ENCODE data around the gene SEMA5A. TPM values are rescaled to one million over a fixed set of nuclear protein-coding genes. Genes with fewer than 3 reads are reported as not detected.

SEMA5A gene
- total and polyA plus RNA-seq, 2 donors = 1.2 to 2.5 TPM

GRCh38 chr5:9094582-9094981, 451.3 kb downstream of the SEMA5A start:
- Histone ChIP-seq H3K36me3 (ENCODE audit: control insufficient read depth in 2 of 2, insufficient read depth in 2 of 2, low read length in 1 of 2) (no peaks in the 10 kb centered on the region), H3K4me1 (ENCODE audit: control insufficient read depth in 2 of 2, insufficient read depth in 2 of 2, low read length in 2 of 2) (no peaks in the 10 kb centered on the region), H3K27me3 (ENCODE audit: control insufficient read depth in 2 of 2, insufficient read depth in 1 of 2, low read length in 1 of 2) (no peaks in the 10 kb centered on the region), H3K27ac (ENCODE audit: low read depth in 1 of 2, low read length in 1 of 2) (no peak overlapping the region), H3K9me3 (ENCODE audit: control insufficient read depth in 2 of 2, insufficient read depth in 1 of 2, low read length in 1 of 2) (no peaks in the 10 kb centered on the region), H3K4me3 (ENCODE audit: low read length in 2 of 2) (no peak overlapping the region)
- WGBS = 93% methylated on average over 6 of the region's 6 CpGs
- DNase-seq (ENCODE audit: low read depth in 6 of 9, low spot score in 9 of 9) = no peak

GRCh38 chr5:9091896-9092662, 453.8 kb downstream of the SEMA5A start:
- WGBS = 94% methylated on average over 5 of the region's 5 CpGs
- H3K4me3 ChIP-seq (ENCODE audit: low read length in 2 of 2) = no peak overlapping the region
- no peak for DNase-seq (ENCODE audit: low read depth in 6 of 9, low spot score in 9 of 9)
- no peaks in the 10 kb centered on the region for H3K27me3 ChIP-seq (ENCODE audit: control insufficient read depth in 2 of 2, insufficient read depth in 1 of 2, low read length in 1 of 2)
- H3K9me3 ChIP-seq (ENCODE audit: control insufficient read depth in 2 of 2, insufficient read depth in 1 of 2, low read length in 1 of 2) = no peaks in the 10 kb centered on the region
- H3K27ac ChIP-seq (ENCODE audit: low read depth in 1 of 2, low read length in 1 of 2) = no peak overlapping the region
- no peaks in the 10 kb centered on the region for H3K4me1 ChIP-seq (ENCODE audit: control insufficient read depth in 2 of 2, insufficient read depth in 2 of 2, low read length in 2 of 2)
- H3K36me3 ChIP-seq (ENCODE audit: control insufficient read depth in 2 of 2, insufficient read depth in 2 of 2, low read length in 1 of 2) = no peaks in the 10 kb centered on the region

DNA sequence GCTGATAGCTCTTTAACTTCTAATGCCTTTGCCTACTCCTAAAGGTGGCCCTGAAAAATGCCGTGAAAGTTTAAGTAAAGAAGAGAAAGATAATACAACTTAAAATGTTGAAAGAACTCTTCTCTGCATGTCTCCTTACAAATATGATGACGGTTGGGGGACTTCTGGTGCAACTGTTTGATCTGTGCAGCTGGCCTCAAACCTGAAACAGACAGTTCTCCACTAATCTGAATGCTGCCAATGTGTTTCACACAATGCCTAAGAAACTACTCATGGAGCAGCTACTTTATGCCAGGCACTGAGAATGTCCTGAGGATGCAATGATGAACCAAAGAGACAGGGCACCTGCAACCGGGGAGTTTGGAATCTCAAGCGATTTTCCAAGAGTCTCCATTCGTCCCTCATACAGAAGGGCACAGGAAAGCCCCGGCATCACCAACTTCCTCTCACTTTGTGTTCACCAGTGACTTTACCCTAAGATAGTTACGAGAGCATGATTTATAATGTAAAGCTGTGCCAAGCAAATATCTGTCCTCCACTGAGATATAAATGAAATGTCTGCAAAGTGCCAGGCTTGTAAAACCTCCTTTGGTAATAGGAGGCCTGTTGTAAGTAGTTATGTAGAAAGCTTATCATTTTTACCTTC, 455.4 kb downstream of the SEMA5A start:
- Histone ChIP-seq H3K27ac (ENCODE audit: low read depth in 1 of 2, low read length in 1 of 2) (no peak overlapping the region), H3K27me3 (ENCODE audit: control insufficient read depth in 2 of 2, insufficient read depth in 1 of 2, low read length in 1 of 2) (no peaks in the 10 kb centered on the region), H3K36me3 (ENCODE audit: control insufficient read depth in 2 of 2, insufficient read depth in 2 of 2, low read length in 1 of 2) (no peaks in the 10 kb centered on the region), H3K4me1 (ENCODE audit: control insufficient read depth in 2 of 2, insufficient read depth in 2 of 2, low read length in 2 of 2) (no peaks in the 10 kb centered on the region), H3K4me3 (ENCODE audit: low read length in 2 of 2) (no peak overlapping the region), H3K9me3 (ENCODE audit: control insufficient read depth in 2 of 2, insufficient read depth in 1 of 2, low read length in 1 of 2) (no peaks in the 10 kb centered on the region)
- WGBS = 77% methylated on average over 7 of the region's 7 CpGs
- DNase-seq (ENCODE audit: low read depth in 6 of 9, low spot score in 9 of 9) = no peak

GRCh38 chr5:9089893-9090292, 456.0 kb downstream of the SEMA5A start:
- Histone ChIP-seq H3K4me3 (ENCODE audit: low read length in 2 of 2) (no peak overlapping the region), H3K27me3 (ENCODE audit: control insufficient read depth in 2 of 2, insufficient read depth in 1 of 2, low read length in 1 of 2) (no peaks in the 10 kb centered on the region), H3K9me3 (ENCODE audit: control insufficient read depth in 2 of 2, insufficient read depth in 1 of 2, low read length in 1 of 2) (no peaks in the 10 kb centered on the region), H3K4me1 (ENCODE audit: control insufficient read depth in 2 of 2, insufficient read depth in 2 of 2, low read length in 2 of 2) (no peaks in the 10 kb centered on the region), H3K27ac (ENCODE audit: low read depth in 1 of 2, low read length in 1 of 2) (no peak overlapping the region), H3K36me3 (ENCODE audit: control insufficient read depth in 2 of 2, insufficient read depth in 2 of 2, low read length in 1 of 2) (no peaks in the 10 kb centered on the region)
- WGBS = 85% methylated on average over 1 of the region's 1 CpG
- no peak for DNase-seq (ENCODE audit: low read depth in 6 of 9, low spot score in 9 of 9)

DNA sequence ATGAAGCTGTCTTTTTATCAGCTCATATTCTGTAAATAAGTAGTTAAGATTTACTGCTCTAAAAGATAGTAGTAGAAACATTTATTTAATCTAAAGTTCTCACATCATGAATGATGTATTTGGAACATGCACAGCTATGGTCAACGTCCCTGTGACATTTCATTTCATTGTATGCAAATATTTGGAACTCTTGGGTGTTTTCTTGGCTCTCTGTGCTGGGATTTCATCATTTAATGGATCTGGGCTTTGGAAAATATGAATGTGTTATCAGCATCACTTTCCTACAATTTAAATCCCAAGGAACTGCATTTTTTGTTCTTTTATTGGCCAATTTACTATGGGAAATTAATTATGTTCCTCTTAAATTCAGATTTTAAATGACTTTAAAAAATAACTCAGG, 462.9 kb downstream of the SEMA5A start:
- Histone ChIP-seq H3K9me3 (ENCODE audit: control insufficient read depth in 2 of 2, insufficient read depth in 1 of 2, low read length in 1 of 2) (no peaks in the 10 kb centered on the region), H3K27ac (ENCODE audit: low read depth in 1 of 2, low read length in 1 of 2) (no peak overlapping the region), H3K27me3 (ENCODE audit: control insufficient read depth in 2 of 2, insufficient read depth in 1 of 2, low read length in 1 of 2) (no peaks in the 10 kb centered on the region), H3K4me1 (ENCODE audit: control insufficient read depth in 2 of 2, insufficient read depth in 2 of 2, low read length in 2 of 2) (no peaks in the 10 kb centered on the region), H3K4me3 (ENCODE audit: low read length in 2 of 2) (no peak overlapping the region), H3K36me3 (ENCODE audit: control insufficient read depth in 2 of 2, insufficient read depth in 2 of 2, low read length in 1 of 2) (no peaks in the 10 kb centered on the region)
- no peak for DNase-seq (ENCODE audit: low read depth in 6 of 9, low spot score in 9 of 9)
- WGBS = 53% methylated on average over 1 of the region's 1 CpG

- no peak overlapping the region for H3K4me3 ChIP-seq (ENCODE audit: low read length in 2 of 2)
- H3K27me3 ChIP-seq (ENCODE audit: control insufficient read depth in 2 of 2, insufficient read depth in 1 of 2, low read length in 1 of 2) = no peaks in the 10 kb centered on the region
- H3K36me3 ChIP-seq (ENCODE audit: control insufficient read depth in 2 of 2, insufficient read depth in 2 of 2, low read length in 1 of 2) = no peaks in the 10 kb centered on the region
- no peaks in the 10 kb centered on the region for H3K4me1 ChIP-seq (ENCODE audit: control insufficient read depth in 2 of 2, insufficient read depth in 2 of 2, low read length in 2 of 2)
- no peaks in the 10 kb centered on the region for H3K9me3 ChIP-seq (ENCODE audit: control insufficient read depth in 2 of 2, insufficient read depth in 1 of 2, low read length in 1 of 2)
- WGBS = 75% methylated on average over 4 of the region's 4 CpGs
- no peak for DNase-seq (ENCODE audit: low read depth in 6 of 9, low spot score in 9 of 9)
- no peak overlapping the region for H3K27ac ChIP-seq (ENCODE audit: low read depth in 1 of 2, low read length in 1 of 2)
Measured at GRCh38 chr5:9072701-9073100, 473.2 kb downstream of the SEMA5A start.

DNA sequence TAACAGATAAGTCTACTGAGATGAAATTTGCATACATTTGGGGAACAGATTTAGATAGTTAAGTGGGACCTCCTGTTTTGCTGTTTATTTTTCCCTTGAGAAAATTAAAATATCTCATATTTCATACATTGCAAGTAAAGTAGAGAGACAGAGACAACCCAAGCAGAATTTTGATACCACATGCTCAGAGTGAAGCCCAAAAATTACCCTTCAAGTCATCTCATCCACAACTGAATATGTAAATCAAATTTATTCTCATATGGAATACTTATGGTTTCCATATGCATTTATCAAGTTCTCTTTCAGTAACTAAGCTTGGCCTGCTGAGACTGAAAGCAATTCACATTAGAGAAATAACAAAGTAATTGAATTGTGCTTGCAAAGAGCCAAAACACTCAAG, 474.4 kb downstream of the SEMA5A start:
- no peaks in the 10 kb centered on the region for H3K36me3 ChIP-seq (ENCODE audit: control insufficient read depth in 2 of 2, insufficient read depth in 2 of 2, low read length in 1 of 2)
- H3K27me3 ChIP-seq (ENCODE audit: control insufficient read depth in 2 of 2, insufficient read depth in 1 of 2, low read length in 1 of 2) = no peaks in the 10 kb centered on the region
- H3K27ac ChIP-seq (ENCODE audit: low read depth in 1 of 2, low read length in 1 of 2) = no peak overlapping the region
- no peaks in the 10 kb centered on the region for H3K9me3 ChIP-seq (ENCODE audit: control insufficient read depth in 2 of 2, insufficient read depth in 1 of 2, low read length in 1 of 2)
- no peak overlapping the region for H3K4me3 ChIP-seq (ENCODE audit: low read length in 2 of 2)
- DNase-seq (ENCODE audit: low read depth in 6 of 9, low spot score in 9 of 9) = no peak
- H3K4me1 ChIP-seq (ENCODE audit: control insufficient read depth in 2 of 2, insufficient read depth in 2 of 2, low read length in 2 of 2) = no peaks in the 10 kb centered on the region

GRCh38 chr5:9071074-9071473, 474.8 kb downstream of the SEMA5A start:
- Histone ChIP-seq H3K27ac (ENCODE audit: low read depth in 1 of 2, low read length in 1 of 2) (no peak overlapping the region), H3K27me3 (ENCODE audit: control insufficient read depth in 2 of 2, insufficient read depth in 1 of 2, low read length in 1 of 2) (no peaks in the 10 kb centered on the region), H3K9me3 (ENCODE audit: control insufficient read depth in 2 of 2, insufficient read depth in 1 of 2, low read length in 1 of 2) (no peaks in the 10 kb centered on the region), H3K36me3 (ENCODE audit: control insufficient read depth in 2 of 2, insufficient read depth in 2 of 2, low read length in 1 of 2) (no peaks in the 10 kb centered on the region), H3K4me3 (ENCODE audit: low read length in 2 of 2) (no peak overlapping the region), H3K4me1 (ENCODE audit: control insufficient read depth in 2 of 2, insufficient read depth in 2 of 2, low read length in 2 of 2) (no peaks in the 10 kb centered on the region)
- DNase-seq (ENCODE audit: low read depth in 6 of 9, low spot score in 9 of 9) = no peak
- 92% methylated on average over 3 of the region's 3 CpGs for WGBS

GRCh38 chr5:9069650-9070049, 476.2 kb downstream of the SEMA5A start:
- H3K27me3 ChIP-seq (ENCODE audit: control insufficient read depth in 2 of 2, insufficient read depth in 1 of 2, low read length in 1 of 2) = no peaks in the 10 kb centered on the region

More at GRCh38 chr5:9069650-9070049, 476.2 kb downstream of the SEMA5A start:
- no peaks in the 10 kb centered on the region for H3K36me3 ChIP-seq (ENCODE audit: control insufficient read depth in 2 of 2, insufficient read depth in 2 of 2, low read length in 1 of 2)
- no peak overlapping the region for H3K27ac ChIP-seq (ENCODE audit: low read depth in 1 of 2, low read length in 1 of 2)
- DNase-seq (ENCODE audit: low read depth in 6 of 9, low spot score in 9 of 9) = no peak
- H3K4me3 ChIP-seq (ENCODE audit: low read length in 2 of 2) = no peak overlapping the region
- H3K9me3 ChIP-seq (ENCODE audit: control insufficient read depth in 2 of 2, insufficient read depth in 1 of 2, low read length in 1 of 2) = no peaks in the 10 kb centered on the region
- 91% methylated on average over 6 of the region's 6 CpGs for WGBS
- H3K4me1 ChIP-seq (ENCODE audit: control insufficient read depth in 2 of 2, insufficient read depth in 2 of 2, low read length in 2 of 2) = no peaks in the 10 kb centered on the region

All from thymus (tissue), 11 donors.